Esophagus muscularis mucosa (tissue), 2 donors: ENCODE measurements around the gene LDLRAD2.

Experiments used
- POLR2A ChIP-seq: fragments of 450-650 bp; IDR thresholded peaks from one replicate; pipeline ENCODE4 v1.6.1; 2017; ENCODE audit warnings: antibody characterized with exemption, moderate library complexity, mild to moderate bottlenecking, low read depth
- POLR2AphosphoS5 ChIP-seq, 2 donors: sonication (generic); formaldehyde crosslinking; IDR thresholded peaks; one replicate each; pipeline ENCODE4 v1.6.1; 2017; ENCODE audit warnings: antibody characterized with exemption in 2 of 2

GRCh38 chr1:21820597-21821232, 8.7 kb downstream of the LDLRAD2 start:
- TF ChIP-seq POLR2A (no peak), POLR2AphosphoS5 (IDR thresholded peaks at IDR 0.05) (no peak)
